Heart right ventricle (tissue), 16 donors: Measurements from ENCODE around the gene RGL1. TPM values are rescaled to one million over a fixed set of nuclear protein-coding genes. Genes with fewer than 3 reads are reported as not detected.

Experiments
- ATAC-seq, 8 donors: fragments of 200-7000 bp; cut with Tn5 transposase; one replicate each; pipeline ENCODE4 v1.9.1; 2020; ENCODE audit warnings: mild to moderate bottlenecking in 8 of 8, moderate library complexity in 8 of 8, moderate number of reproducible peaks in 1 of 8
- DNase-seq, 2 donors: peaks; one replicate each; pipeline ENCODE4 v3.0.0-alpha.2; 2020
- H3K27ac ChIP-seq, 10 donors: fragments of 200-600 bp; sonication (generic) in 2 of 10; one replicate each; pipeline versions ENCODE4 v1.5.0 to v1.8.0; 2020 to 2022; ENCODE audit warnings: mild to moderate bottlenecking in 3 of 10
- H3K27me3 ChIP-seq, 7 donors: fragments of 200-600 bp; one replicate each; pipeline ENCODE4 v1.8.0; 2021 to 2022; ENCODE audit warnings: mild to moderate bottlenecking in 2 of 7
- H3K36me3 ChIP-seq, 9 donors: fragments of 200-600 bp; sonication (generic) in 1 of 9; one replicate each; pipeline versions ENCODE4 v1.5.0 to v1.8.0; 2020 to 2022; ENCODE audit warnings: mild to moderate bottlenecking in 2 of 9
- H3K4me1 ChIP-seq, 9 donors: fragments of 200-600 bp; sonication (generic) in 1 of 9; one replicate each; pipeline versions ENCODE4 v1.5.0 to v1.8.0; 2020 to 2022; ENCODE audit warnings: mild to moderate bottlenecking in 4 of 9
- H3K4me3 ChIP-seq, 10 donors: fragments of 200-600 bp; sonication (generic) in 2 of 10; one replicate each; pipeline versions ENCODE4 v1.5.0 to v1.8.0; 2020 to 2022; ENCODE audit warnings: mild to moderate bottlenecking in 7 of 10, moderate library complexity in 2 of 10
- H3K9me3 ChIP-seq, 11 donors: fragments of 200-600 bp in 10 of 11; sonication (generic) in 2 of 11; one replicate each; pipeline versions ENCODE4 v1.5.0 to v1.8.0; 2013 to 2022; ENCODE audit warnings: mild to moderate bottlenecking in 2 of 11, control low read depth in 1 of 11, moderate library complexity in 1 of 11
- CTCF ChIP-seq, 9 donors: fragments of 200-600 bp; sonication (generic) in 2 of 9; IDR thresholded peaks; one replicate each; pipeline versions ENCODE4 v1.5.0 to v1.8.0; 2021 to 2022; ENCODE audit warnings: antibody characterized with exemption in 9 of 9, mild to moderate bottlenecking in 5 of 9, moderate library complexity in 1 of 9
- WGBS, 2 donors: extraction: QIAGEN DNeasy Blood & Tissue Kit; methylation state at CpG; one replicate each; pipeline ENCODE4 v1.1.7; 2013; ENCODE audit warnings: inconsistent platforms in 1 of 2; 5-methylcytosine and 5-hydroxymethylcytosine counted together
- intact Hi-C, 10 donors: fragments of 100-400 bp; cut with DNase I; formaldehyde crosslinking; loops; one replicate each; pipeline versions ENCODE4 v1.11.1 to v1.14.2; 2022
- polyA plus RNA-seq, 2 donors: library from polyadenylated mRNA; stranded (reverse); fragments of 200-250 nt; gene quantifications; one replicate each; pipeline ENCODE4 v1.2.3, GENCODE V29; 2013
- total RNA-seq, 10 donors: library from RNA; stranded (reverse); fragmentation: NEBNext Ultra II Directional in 3 of 10; extraction: Animal tissue kit (Norgen Biotek cat#: 25700) in 3 of 10; gene quantifications; one replicate each; pipeline versions ENCODE4 v1.2.1 to v1.2.4, GENCODE V29; 2021 to 2023
- donor health status: Arrhythmogenic right ventricular cardiomyopathy.
- donor health status: ischemic (EF 13 %, LVEDD 7.1; RV severe dilation, severe dysfunction).
- donor health status: healthy with polysubstance abuse.
- donor health status: DM: no; HTN: yes; CAD: no.
- donor health status: DM: no; HTN: no; CAD: no.
- donor health status: ischemic (EF 25% LVEDD 6.9; RV normal size, moderate dysfunction).
- donor health status: ischemic (EF 25% LVEDD 5.7; RV mildly dilated, moderate dysfunction).
- donor health status: healthy.
- donor health status: DM: yes; HTN: yes; CAD: no.
- donor health status: Ischemic cardiomyopathy.
- donor health status: ischemic (EF 35%, LVEDD 5.7; RV mildly dilated, moderate dysfunction).
- donor health status: nonischemic (EF 11% LVEDD 7.7; RV severe dilation, severe dysfunction).
- donor health status: DM: yes; HTN: yes; CAD: no.
- donor health status: PGD.
- donor health status: ischemic (EF 29% LVEDD 5.4; RV normal size, mild dysfunction).
- donor health status: nonischemic (EF 23%, LVEDD 6.1; RV moderate dilation, normal function).

RGL1 gene
- total and polyA plus RNA-seq, 12 donors, result 3.8 to 33.4 (median 18.4) TPM

DNA sequence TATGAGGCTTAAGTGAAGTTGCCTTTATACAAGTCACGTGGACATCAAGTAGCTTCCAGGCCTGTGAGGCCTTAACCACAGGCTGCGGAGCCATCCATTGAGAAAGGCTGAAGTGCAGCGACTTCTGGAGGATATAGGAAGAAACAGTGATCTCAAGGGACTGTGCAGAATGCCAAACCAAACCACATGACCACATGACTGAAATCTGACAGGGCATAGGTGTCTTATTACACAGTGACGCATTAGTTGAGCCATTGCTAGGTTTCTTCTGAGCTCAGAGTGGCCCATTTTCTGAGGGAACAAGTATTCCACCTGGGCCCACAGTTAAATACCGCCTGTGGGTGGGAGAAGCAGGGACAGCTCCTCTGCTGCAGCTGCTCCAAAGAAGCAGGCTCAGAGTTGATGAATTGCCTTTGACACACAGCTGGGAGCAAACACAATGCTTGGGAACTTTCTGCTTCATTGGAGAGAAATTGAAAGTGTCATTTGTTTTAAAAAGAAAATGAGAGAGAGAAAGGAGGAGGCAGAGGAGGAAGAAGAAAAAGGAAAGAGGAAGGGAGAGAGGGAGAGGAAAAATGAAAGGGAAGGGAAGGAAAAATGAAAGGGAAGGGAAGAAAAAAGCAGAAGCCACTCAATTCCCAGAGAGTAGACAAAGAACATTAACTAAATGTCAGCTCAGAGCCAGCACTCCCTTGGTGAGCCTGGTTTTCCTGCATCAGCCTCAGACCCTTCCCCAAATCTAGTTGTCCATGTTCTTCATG is 138.2 kb downstream of the RGL1 start:
- H3K4me3 ChIP-seq, result no peak overlapping the region
- TF ChIP-seq CTCF (IDR thresholded peaks at IDR 0.05), result no peak
- intact Hi-C loops, result no loop called here
- no peaks in the 10 kb centered on the region for H3K27me3 ChIP-seq
- ATAC-seq, result peak in 4 of 8 donors; percentile 13 to 73 (median 38)
- H3K36me3 ChIP-seq, result peaks cover 0 to 42% (median 0%) of the 10 kb centered on the region in 9 donors
- H3K9me3 ChIP-seq, result peaks cover 0 to 5% (median 0%) of the 10 kb centered on the region in 11 donors
- peak overlapping the region in 3 of 10 donors; percentile 12 to 52 (median 17) for H3K27ac ChIP-seq
- peak in 1 of 2 donors; percentile 38 for DNase-seq
- WGBS, 2 donors, result 60 to 66% methylated on average over 5 of the region's 5 CpGs
- H3K4me1 ChIP-seq, result peaks cover 0 to 16% (median 7%) of the 10 kb centered on the region in 9 donors

DNA sequence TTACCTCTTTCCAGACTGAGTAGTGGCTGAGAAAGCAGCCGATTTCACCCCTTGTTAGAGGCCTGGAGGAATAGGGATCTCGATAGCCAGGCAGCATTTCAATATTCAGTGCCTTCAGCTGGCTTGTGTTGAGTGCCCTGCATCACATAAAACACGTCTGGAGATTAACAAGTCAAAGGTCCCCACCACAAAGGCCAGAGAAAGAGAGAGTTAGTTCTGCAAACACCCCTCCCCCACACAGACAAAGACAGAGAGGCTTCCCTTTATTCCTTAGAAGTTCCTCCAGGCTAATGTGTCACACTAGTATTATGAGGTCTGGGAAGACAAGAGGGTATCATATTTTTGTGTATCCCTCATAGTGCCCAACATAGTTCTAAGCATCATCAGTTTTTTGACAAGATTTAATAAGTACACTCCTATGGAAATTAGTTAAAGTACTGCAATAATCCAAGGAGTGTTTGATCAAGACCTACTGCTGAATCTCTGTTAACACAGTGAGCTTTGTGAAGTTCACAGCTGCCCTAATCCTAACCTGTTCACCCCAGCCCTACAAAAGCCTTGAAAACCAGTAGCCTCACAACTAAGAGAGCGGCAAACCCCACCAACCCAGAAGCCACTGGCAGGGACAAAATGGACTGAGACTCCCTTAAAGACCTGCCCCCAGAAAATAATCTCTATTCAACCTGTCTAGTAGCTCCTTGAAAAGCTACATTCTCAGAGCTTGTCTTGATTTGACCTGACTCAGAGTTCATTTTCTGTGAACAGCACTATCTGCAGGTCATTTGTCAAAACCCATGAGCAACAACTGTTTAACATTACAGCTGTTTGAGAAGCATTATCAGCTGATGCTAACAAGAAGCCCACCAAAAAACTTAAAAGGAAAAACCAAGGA is 140.8 kb downstream of the RGL1 start:
- no peak for ATAC-seq

DNA sequence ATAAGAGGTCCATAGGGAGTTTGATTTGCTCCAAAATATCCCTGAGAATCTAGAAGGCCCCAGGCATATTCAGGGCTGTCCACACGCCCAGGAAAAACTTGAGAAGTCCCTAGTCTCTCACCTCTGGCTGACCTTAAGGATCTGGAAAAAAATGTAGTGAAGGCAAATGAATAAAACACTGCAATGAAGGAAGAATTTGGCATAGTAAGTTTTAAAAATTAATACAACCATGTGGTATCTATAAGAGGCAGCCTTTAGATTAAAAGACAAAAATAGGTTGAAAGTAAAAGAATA is 141.3 kb downstream of the RGL1 start:
- no peaks in the 10 kb centered on the region for H3K27me3 ChIP-seq
- peaks cover 0 to 43% (median 0%) of the 10 kb centered on the region in 9 donors for H3K36me3 ChIP-seq
- H3K27ac ChIP-seq, result peak overlapping the region in 1 of 10 donors; percentile 51
- 60 to 75% methylated on average over 1 of the region's 1 CpG for WGBS, 2 donors
- ATAC-seq (peak in 4 of 8 donors; percentile 41 to 64 (median 62)), DNase-seq (no peak)
- H3K4me1 ChIP-seq, result peaks cover 0 to 16% (median 7%) of the 10 kb centered on the region in 9 donors
- H3K4me3 ChIP-seq, result no peak overlapping the region
- peaks cover 0 to 5% (median 0%) of the 10 kb centered on the region in 11 donors for H3K9me3 ChIP-seq
- TF ChIP-seq CTCF (IDR thresholded peaks at IDR 0.05), result no peak
- intact Hi-C loops, result loop anchor here in 1 of 10 donors (5.0 kb wide), 1 partner anchor 91 kb away; the partner anchor contains the start of gene COLGALT2

More for the DNA sequence above, 140.8 kb downstream of the RGL1 start:
- H3K27me3 ChIP-seq, result no peaks in the 10 kb centered on the region
- peaks cover 0 to 5% (median 0%) of the 10 kb centered on the region in 11 donors for H3K9me3 ChIP-seq
- intact Hi-C loops, result loop anchor here in 1 of 10 donors (5.0 kb wide), 1 partner anchor 92 kb away; the partner anchor contains the start of gene COLGALT2
- WGBS, 2 donors, result 72 to 80% methylated on average over 4 of the region's 4 CpGs
- no peak for DNase-seq
- H3K4me1 ChIP-seq, result peaks cover 0 to 16% (median 7%) of the 10 kb centered on the region in 9 donors
- H3K36me3 ChIP-seq, result peaks cover 0 to 40% (median 0%) of the 10 kb centered on the region in 9 donors
- no peak overlapping the region for H3K4me3 ChIP-seq
- peak overlapping the region in 4 of 10 donors; percentile 15 to 51 (median 29) for H3K27ac ChIP-seq
- TF ChIP-seq CTCF (IDR thresholded peaks at IDR 0.05), result no peak

GRCh38 chr1:183947988-183948387 is 143.1 kb downstream of the RGL1 start:
- intact Hi-C loops, result loop anchor here in 1 of 10 donors (5.0 kb wide), 1 partner anchor 89 kb away; the partner anchor contains the start of gene COLGALT2
- H3K9me3 ChIP-seq, result peaks cover 0 to 5% (median 0%) of the 10 kb centered on the region in 11 donors
- H3K4me3 ChIP-seq, result no peak overlapping the region
- TF ChIP-seq CTCF (IDR thresholded peaks at IDR 0.05), result no peak
- H3K27ac ChIP-seq, result no peak overlapping the region
- H3K4me1 ChIP-seq, result peaks cover 0 to 22% (median 7%) of the 10 kb centered on the region in 9 donors
- no peak for DNase-seq
- H3K36me3 ChIP-seq, result peaks cover 0 to 40% (median 0%) of the 10 kb centered on the region in 9 donors
- no peaks in the 10 kb centered on the region for H3K27me3 ChIP-seq
- 69 to 82% methylated on average over 1 of the region's 1 CpG for WGBS, 2 donors
- no peak for ATAC-seq
